GM21825 (cell line): ENCODE data around the gene MKX.
"Not testable (repeated sequence)": the region's sequence is repeated elsewhere in the genome, so short reads cannot be mapped to it uniquely, and the experiment has no call there.

ENCODE experiments used
- ATAC-seq: cut with Tn5 transposase; IDR thresholded peaks from one replicate; pipeline ENCODE4 v1.9.1; 2021; ENCODE audit warnings: mild to moderate bottlenecking, moderate library complexity; ENCODE audit not compliant: unreplicated experiment

The MKX gene

DNA sequence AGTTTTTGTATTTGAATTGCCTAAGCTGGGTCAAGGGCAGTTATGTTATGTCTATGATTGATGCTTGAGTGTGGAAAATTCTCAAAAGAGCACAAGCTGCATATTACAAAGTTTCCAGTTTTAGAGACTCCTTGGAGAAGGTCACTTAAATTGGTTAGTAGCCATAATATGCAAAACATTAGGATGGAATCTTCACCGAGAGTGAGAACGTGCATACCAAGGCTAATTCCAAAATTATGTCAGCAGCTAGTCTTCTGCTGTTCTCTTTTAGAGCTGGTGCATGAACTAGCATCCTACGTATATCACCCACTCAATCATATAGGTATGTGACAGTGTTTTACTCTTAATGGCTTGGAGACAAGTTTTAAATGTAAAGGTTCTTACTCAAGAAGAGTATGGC, 49.2 kb downstream of the MKX start:
- ATAC-seq, result no peak

DNA sequence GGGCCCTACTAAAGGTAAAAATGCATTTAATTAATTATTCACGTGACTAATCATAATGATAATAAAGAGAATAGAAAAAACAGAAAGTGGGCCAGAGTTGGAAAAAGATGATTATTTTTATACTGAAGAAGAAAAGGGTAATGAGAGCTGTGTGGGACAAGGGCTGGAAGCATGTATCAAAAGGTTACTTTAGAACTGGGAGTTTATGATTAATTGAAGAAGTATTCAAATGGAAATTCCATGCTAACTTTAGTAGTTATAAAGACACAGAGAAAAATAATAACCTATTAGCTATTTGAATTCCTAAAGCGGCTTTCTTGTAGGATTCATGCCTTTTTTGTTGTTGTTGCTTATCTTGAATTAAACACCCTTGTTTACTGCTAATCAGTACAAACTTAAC, 49.9 kb downstream of the MKX start:
- ATAC-seq, result no peak

DNA sequence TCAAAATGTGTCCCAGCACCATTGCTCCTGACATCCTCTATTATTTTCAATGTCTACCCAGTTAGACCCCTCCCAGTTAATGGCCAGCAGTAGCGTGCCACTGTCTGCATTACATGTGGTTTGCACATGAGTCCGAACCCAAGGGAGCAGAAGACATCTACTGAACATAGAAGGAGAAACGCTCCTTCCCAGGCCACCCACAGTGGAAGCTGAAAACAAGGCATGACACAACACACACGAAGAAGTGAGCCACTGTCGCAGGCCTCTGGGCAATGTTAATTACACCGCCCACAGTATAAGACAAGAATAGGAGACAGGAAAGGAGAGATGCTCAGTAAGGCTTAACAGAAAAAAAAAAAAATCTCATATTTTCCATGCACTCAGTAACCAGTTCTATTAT, 50.5 kb downstream of the MKX start:
- no peak for ATAC-seq

DNA sequence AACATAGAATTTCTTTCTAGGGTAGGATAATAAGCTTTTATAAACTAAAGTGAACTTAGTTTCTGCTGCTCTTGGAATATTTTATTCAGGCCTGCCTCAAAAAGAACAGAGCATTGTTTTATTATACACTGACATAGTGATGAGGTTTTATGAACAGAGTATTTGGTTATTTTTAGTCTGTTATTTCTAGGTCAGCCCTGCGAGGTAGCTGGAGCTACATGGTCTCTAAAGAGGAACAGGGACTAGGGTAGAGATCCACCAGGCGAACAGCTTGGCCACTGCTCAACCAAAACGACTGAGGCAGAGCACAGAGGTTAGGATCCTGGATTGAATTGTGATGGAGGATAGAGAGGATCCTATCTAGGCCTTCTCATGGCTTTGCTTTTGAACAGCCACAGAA, 53.0 kb downstream of the MKX start:
- ATAC-seq, result no peak

DNA sequence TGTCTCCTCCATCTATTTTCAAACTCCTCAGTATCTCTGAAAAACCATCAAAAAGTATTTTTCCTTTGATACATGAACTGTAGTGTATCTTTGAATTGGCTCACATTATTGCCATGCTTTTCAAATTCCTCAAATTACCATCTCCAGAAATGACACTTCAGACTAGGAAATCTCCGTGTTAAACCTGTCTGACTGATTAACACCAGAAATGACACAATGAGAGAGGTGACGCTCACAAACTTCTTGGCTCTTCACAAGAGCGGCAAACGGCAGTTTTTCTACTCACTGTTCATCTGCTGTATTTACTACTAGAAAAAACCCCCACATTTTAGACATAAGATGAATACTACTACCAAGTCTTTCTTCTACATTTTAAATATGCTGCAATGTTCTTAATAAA, 56.6 kb downstream of the MKX start:
- ATAC-seq, result no peak

DNA sequence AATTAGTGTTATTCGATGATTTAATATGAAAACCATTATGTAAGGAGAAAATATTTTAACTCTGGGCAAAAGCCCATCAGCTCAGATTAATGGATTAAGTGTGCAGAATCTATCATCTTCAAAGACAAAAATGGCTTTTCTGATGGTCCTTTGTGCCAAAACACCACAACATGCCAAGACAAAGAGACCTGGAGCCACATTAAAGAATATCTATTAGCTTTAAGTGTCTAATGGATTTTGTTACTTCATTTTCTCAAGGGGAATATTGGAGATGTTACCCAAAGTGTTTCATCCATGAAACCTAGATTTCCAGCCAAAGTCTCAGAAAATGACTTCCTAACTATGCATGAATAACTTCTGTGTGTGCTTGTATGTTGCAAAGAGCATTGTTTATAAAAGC, 57.3 kb downstream of the MKX start:
- no peak for ATAC-seq

DNA sequence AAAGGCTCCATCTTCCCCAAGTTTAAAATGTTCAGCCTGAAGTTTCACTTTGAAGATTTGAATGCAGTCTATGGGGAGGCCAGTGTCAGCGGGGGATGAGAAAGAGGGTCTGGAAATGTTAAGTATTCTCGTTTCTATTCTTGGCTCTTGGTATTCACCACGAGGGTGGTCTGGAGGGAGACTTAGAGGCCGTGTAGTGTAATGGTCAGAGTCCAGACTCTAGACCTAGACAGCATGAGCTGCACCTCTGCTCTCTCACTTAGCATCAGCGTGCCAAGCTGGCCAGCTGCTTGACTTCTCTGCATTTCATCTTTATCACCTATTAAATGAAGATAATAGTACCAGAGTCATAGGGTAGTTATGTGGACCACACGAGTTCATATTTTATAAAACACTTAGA, 57.9 kb downstream of the MKX start:
- no peak for ATAC-seq

DNA sequence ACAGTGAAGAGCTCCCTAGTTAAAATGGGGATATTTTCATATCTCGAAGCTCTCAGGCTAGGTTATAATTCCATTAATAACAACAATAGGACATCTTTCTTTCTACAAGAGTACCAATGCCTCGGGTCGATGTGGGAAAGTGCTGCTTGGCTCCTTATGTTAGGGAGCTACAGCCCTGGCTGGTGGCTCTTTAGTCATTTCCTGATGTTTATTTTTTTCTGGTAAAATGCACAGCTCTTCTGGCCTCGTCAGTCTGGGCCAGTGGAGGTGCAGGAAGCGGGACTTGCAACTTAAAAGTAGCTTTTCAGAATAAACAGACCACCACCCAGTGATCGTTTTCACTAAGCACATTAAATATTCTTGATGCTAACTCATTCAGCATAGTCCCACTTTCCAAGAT, 58.3 kb downstream of the MKX start:
- ATAC-seq, result no peak

DNA sequence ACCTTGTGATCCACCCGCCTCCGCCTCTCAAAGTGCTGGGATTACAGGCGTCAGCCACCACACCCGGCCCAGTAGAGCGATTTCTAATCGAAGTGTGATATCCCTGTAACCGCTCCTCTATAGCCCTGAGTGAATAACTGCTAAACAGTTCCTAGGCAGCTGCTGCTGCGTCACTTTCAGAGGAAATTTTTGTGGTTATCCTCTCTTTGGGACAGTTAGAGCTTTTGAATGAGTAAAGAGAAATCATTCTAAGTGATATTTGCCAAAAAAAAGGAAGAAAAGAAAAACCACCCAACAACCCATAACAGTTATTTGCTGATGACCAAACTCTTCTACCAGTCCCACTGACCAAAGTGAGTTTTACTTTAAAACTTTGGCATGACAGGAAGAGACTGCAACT, 59.9 kb downstream of the MKX start:
- no peak for ATAC-seq

DNA sequence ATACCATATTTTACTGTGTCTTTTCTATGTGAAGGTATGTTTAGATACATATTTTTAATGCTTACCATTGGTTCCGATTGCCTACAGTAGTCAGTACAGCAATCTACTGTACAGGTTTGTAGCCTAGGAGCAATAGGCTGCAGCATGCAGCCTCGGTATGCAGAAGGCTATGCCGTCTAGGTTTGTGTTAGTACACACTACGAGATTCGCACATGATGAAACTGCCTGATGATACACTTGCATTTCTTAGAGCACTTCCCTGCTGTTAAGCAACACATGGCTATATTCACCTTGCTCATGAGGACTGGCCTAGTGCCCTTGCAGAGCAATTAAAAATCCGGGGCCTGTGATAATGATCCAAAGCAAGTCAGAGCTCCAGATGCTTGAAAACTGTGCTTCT, 62.4 kb downstream of the MKX start:
- ATAC-seq, result no peak

DNA sequence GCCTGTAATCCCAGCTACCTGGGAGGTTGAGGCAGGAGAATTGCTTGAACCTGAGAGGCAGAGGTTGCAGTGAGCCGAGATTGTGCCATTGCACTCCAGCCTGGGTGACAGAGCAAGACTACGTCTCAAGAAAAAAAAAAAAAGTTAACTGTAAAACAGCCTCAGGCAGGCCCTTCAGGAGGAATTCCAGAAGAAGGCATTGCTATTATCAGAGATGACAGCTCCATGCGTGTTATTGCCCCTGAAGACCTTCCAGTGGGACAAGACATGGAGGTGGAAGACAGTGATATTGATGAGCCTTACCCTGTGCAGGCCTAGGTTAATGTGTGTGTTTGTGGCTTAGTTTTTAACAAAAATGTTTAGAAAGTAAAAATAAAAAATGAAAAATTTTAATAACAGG, 63.8 kb downstream of the MKX start:
- not testable (repeated sequence) for ATAC-seq

DNA sequence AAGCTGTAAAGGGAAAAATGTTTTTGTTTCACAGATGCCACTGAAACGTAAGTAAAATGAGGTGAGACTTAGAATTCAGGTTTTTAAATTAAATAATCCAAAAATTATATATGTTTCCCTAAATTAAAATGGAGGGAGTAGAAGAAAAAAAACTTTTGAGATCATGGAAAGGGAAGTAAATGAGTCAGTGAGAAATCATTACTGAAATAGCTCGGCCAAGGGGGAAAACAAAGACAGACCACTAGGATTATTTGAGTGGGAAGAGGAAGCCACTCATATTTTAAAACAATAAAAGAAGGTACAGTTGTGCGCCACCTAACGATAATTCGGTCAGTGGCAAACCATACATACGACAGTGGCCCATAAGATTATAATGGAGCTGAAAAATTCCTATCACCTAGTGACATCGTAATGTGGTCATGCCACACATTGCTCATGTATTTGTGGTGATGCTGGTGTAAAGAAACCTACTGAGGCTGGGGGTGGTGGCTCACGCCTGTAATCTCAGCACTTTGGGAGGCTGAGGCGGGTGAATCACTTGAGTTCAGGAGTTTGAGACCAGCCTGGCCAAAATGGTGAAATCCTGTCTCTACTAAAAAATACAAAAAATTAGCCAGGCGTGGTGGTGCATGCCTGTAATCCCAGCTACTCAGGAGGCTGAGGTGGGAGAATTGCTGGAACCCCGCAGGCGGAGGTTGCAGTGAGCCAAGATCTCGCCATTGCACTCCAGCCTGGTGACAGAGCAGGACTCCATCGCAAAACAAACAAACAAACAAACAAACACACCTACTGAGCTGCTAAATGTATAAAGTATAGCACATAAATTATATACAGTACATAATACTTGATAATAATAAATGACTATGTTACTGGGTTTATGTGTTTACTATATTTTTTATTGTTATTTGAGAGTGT, 64.7 kb downstream of the MKX start:
- ATAC-seq, result no peak

DNA sequence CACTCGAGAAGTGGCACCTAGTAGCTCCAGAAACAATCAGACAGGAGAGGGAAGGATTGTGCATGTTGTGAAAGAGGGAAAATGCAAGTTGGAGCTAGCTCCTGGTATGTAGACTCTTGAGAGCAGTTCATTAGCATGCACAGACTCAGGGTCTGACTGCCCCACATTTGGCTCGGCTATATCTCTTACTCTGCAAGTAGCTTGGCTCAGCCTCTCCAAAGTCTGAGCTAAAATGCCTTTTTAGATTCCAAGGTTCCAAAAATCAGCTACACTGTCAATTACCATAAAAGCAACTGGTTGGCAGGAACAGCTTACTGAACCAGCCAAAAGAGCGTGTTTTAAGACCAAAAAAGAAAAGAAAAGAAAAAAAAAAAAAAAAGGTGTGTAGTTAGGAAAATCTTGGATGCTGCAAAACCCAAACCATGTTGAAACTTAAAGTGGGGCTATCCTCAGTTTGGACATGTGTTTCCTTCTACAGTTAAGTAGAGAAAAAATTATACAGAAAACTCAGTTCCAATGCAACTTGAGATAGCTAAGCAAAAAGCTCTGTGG, 65.5 kb downstream of the MKX start:
- ATAC-seq, result no peak

DNA sequence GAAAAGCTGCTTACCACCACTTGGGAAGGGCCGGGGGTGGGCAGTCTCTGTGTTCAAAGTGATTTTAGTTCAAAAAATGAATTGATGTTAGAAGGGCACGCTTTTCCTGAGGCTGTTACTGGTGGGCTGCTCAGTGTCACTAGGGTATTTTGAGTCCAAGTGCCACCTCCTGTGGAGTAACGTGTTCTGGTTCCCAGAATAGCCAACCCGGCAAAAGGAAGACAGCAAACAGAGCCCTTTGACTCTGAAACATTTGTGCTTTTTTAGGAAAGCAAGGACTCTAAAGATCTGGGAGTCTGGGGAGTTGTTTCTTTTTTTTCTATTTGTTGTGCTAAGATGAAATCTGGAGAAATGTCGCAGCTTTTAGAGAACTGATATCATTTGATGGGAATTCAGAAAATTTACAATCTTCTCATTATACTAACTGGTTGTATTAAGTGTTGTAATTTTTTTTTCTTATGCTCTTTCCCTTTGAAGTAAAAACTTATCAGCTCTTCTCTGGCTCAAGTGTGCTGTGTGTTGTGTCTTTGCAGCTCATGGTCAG, 66.2 kb downstream of the MKX start:
- ATAC-seq, result no peak

DNA sequence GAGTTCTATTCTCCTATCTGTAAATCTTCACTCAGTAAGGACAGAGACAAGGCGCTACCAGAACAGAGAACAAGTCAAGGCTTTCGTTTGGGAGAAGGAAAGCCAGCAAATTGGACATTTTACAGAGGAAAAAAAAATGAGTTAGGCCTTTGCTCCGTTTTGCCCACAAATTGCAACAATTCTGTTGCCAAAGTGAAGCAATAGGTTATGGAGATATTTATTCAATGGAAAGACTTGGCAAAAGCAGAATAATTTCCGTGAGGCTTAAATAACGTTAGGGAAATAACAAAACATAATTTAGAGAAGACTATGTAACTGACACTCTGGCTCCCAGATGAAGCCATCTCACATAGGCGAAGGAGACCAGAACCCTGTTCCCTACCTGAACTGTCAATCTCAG, 67.5 kb downstream of the MKX start:
- ATAC-seq, result no peak

DNA sequence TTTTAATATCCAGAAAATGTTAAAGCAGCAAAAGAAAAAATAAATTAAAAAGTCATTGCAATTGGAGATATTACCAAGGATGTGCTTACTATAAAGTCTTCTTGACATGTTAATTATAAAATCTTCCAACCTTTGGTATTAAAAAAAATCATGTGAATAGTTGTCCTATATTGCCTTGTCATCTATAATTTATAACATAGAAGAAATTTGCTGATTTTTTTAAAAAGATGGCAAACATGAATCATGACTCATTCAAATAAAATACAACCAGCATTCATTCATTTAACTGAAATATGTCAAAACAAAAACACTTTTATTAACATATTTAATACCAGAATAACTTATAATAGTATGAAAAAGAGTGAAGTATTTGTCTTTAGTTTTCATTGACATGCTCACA, 72.6 kb downstream of the MKX start:
- no peak for ATAC-seq

DNA sequence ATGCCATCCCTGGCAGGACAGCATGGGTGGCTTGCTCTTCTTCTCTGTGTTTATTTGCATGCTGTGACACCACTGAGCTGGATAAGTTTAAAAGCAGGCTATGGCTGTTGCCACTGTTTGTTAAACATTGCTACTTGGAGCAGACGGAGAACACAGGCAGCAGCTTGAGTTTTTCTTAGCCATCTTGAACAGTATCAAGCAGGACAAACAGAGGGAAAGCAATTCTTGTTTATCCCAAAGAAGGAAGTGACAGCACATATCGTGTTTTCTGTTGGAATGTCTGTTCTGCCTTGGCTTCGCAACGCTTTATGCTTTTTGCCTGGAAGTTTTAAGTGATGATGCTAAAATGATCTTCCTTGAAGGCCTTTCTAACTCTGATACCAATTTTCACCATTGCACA, 73.8 kb downstream of the MKX start:
- no peak for ATAC-seq

DNA sequence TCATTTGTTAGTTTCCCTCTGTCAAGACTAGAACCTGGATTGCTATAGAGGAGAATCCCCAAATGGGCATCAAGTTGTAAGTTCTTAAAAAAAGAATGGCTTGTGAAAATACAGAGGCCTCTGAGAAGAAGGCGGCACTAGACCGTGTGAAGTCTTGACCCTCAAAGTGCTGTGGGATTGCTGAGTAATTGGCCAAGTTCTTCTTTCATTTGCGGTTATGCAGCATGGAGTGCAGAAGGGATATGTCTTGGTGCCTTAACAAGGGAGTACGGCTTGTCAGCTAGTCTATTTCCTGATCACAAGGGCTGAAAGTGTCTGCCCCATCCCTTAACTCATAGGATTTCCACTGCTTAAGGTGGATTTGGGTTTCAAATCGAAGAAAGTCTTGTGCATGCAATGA, 81.2 kb downstream of the MKX start:
- ATAC-seq, result no peak

DNA sequence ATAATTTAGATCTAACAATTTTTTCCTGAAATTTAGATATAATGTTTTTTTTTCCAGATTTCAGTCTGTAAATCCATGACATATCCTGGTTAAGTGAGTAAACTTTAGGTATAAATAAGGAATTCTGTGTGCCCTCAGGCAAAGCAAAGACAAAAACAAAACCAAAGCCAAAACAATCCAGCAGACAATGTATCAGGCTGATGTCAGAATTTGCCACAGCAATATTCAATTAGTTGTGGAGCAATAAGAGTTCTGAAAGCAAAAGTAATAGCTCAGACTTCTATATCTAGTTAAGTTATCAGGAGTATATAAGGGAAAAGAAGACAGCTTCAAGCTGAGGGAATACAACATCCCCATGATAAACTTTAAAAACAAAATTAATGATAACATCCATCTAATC, 82.0 kb downstream of the MKX start:
- no peak for ATAC-seq

DNA sequence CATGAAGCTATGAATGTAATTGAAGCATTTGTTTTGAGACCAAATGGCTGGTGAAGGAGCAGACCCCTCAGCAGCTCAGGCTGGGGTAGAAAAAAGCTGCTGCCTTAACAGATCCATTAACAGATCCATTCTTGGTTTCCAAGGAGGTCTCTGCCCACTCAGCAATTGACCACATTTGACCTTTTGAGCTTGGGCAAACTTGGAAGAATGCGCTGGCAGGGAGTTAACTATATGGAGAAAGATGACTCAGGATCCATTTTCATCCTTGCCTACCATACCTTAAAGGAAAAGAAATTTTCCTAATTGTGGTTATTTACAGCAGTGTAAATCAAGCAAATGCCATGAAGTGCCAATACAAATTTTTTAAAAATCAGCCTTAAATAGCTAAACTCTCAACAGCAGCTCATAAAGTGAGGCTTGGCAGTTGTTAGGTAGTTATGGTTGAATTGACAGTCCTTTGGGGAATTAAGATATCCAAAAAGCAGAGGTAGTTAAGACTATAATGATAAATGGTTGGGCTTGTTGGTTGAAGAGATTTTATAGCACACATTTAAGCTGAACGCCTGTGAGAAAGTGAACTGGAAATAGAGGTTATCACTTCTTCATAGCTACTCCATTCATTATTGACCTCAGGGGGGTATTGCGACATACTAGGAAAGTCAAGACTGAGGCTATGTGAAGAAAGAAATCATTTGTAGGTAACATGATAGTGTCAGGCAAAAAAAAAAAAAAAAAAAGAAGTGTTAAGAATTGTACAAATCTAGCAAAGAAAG, 83.9 kb downstream of the MKX start:
- ATAC-seq, result no peak

DNA sequence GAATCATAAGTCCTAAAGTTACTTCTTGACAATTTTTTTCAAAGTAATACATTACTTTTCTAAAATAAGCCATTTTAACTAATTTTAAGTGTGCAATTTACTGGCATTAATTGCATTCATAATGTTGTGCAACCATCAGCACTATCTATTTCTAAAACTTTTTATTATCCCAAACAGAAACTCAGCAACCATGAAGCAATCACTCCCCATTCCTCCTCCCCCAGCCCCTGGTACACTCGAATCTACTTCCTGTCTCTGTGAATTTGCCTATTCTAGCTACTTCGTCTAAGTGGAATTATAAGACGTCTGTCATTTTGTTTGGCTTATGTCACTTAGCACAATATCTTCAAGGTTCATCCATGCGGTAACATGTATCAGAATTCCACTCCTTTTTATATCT, 84.9 kb downstream of the MKX start:
- ATAC-seq, result no peak

DNA sequence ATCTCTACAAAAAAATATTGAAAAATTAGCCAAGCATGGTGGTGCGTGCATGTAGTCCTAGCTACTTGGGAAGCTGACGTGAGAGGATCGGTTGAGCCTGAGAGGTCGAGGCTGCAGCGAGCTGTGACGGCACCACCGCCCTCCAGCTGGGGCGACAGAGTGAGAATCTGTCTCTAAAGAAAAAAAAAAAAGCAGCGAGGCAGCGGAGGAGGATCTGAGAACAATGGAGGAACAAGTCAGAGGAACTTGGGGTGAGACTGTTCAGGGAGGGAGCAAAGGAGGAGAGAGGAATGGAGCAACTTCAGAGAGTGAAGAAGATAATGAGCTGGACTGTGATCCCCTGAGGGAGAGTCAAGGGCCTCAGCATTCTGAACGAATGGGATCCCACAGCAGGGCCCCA, 85.4 kb downstream of the MKX start:
- ATAC-seq, result no peak
